HG03060 (cell line): Measurements from ENCODE around the gene EIF4E1B.

Experiments used
- ATAC-seq: cut with Tn5 transposase; IDR thresholded peaks from one replicate; pipeline ENCODE4 v1.9.1; 2021; ENCODE audit warnings: low read depth, moderate number of reproducible peaks; ENCODE audit not compliant: unreplicated experiment

Gene EIF4E1B

GRCh38 chr5:176625966-176626875 is 4.3 kb upstream of the EIF4E1B start:
- no peak for ATAC-seq

GRCh38 chr5:176626876-176627236 is 3.6 kb upstream of the EIF4E1B start:
- no peak for ATAC-seq

GRCh38 chr5:176627582-176627981 is 2.9 kb upstream of the EIF4E1B start:
- ATAC-seq: no peak

GRCh38 chr5:176628406-176629228 is 1.9 kb upstream of the EIF4E1B start:
- no peak for ATAC-seq

- no peak for ATAC-seq
Measured at GRCh38 chr5:176629317-176629852, 1.1 kb upstream of the EIF4E1B start.

GRCh38 chr5:176630681-176631222 is 277 bp downstream of the EIF4E1B start:
- no peak for ATAC-seq

GRCh38 chr5:176631383-176632200 is 1.1 kb downstream of the EIF4E1B start:
- ATAC-seq: no peak

- ATAC-seq: no peak
Measured at GRCh38 chr5:176632745-176633144, 2.3 kb downstream of the EIF4E1B start.

GRCh38 chr5:176633598-176633997 is 3.1 kb downstream of the EIF4E1B start:
- no peak for ATAC-seq

- ATAC-seq: no peak
Measured at GRCh38 chr5:176636426-176636825, 6.0 kb downstream of the EIF4E1B start.

- ATAC-seq: no peak
Measured at GRCh38 chr5:176637556-176637955, 7.1 kb downstream of the EIF4E1B start.

- no peak for ATAC-seq
Measured at GRCh38 chr5:176638437-176638836, 8.0 kb downstream of the EIF4E1B start.

- no peak for ATAC-seq
Measured at GRCh38 chr5:176639208-176639607, 8.7 kb downstream of the EIF4E1B start.

GRCh38 chr5:176639981-176640380 is 9.5 kb downstream of the EIF4E1B start:
- no peak for ATAC-seq

- no peak for ATAC-seq
Measured at GRCh38 chr5:176640616-176641015, 10.1 kb downstream of the EIF4E1B start.

GRCh38 chr5:176642675-176643490 is 12.4 kb downstream of the EIF4E1B start:
- ATAC-seq: no peak

- ATAC-seq: no peak
Measured at GRCh38 chr5:176643491-176644219, 13.2 kb downstream of the EIF4E1B start.

- ATAC-seq: no peak
Measured at GRCh38 chr5:176644294-176644693, 13.8 kb downstream of the EIF4E1B start.
